Measurements from ENCODE around the gene LTA4H. TPM values are rescaled to one million over a fixed set of nuclear protein-coding genes. Genes with fewer than 3 reads are reported as not detected.

The LTA4H gene
- total RNA-seq, 1 donor from 2014 or later = 117 TPM

DNA sequence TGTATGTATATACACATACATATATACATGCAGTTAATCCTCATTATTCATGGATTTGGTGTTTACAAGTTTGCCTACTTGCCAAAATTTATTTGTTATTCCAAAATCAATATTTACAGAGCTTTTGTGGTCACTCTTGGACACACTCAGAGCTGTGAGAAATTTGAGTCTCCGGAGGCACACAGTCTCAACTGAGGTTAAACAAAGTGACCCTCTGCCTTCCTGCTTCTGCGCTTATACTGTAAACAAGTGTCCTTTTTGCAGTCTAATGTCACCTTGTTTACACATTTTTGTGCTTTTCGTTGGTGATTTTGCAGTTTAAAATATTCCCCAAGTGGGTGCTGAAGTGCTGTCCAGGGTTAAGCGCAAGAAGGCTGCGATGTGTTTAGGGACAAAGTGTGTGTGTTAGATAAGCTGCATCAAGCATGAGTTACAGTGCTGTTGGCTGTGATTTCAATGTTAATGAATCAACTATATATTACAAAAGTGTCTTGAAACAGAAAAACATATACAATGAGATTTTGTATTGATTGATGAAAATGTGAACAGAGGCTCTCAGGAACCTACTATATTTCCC is 13.1 kb upstream of the LTA4H start:
- TF ChIP-seq, protein P1, sequence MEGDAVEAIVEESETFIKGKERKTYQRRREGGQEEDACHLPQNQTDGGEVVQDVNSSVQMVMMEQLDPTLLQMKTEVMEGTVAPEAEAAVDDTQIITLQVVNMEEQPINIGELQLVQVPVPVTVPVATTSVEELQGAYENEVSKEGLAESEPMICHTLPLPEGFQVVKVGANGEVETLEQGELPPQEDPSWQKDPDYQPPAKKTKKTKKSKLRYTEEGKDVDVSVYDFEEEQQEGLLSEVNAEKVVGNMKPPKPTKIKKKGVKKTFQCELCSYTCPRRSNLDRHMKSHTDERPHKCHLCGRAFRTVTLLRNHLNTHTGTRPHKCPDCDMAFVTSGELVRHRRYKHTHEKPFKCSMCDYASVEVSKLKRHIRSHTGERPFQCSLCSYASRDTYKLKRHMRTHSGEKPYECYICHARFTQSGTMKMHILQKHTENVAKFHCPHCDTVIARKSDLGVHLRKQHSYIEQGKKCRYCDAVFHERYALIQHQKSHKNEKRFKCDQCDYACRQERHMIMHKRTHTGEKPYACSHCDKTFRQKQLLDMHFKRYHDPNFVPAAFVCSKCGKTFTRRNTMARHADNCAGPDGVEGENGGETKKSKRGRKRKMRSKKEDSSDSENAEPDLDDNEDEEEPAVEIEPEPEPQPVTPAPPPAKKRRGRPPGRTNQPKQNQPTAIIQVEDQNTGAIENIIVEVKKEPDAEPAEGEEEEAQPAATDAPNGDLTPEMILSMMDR (conservative IDR thresholded peaks at IDR 0.05) = no peak
- Mint-ChIP-seq H3K36me3 (no peaks in the 10 kb centered on the region), H3K9me3 (no peaks in the 10 kb centered on the region), H3K4me3 (peak overlapping the region; percentile 3), H3K27me3 (peaks cover 3% of the 10 kb centered on the region), H3K4me1 (ENCODE audit: unreplicated experiment) (peaks cover 20% of the 10 kb centered on the region), H3K27ac (peak overlapping the region; percentile 21)
- DNase-seq (ENCODE audit: extremely low spot score, unreplicated experiment) = no peak

- Mint-ChIP-seq H3K27me3 (peaks cover 3% of the 10 kb centered on the region), H3K36me3 (no peaks in the 10 kb centered on the region), H3K4me1 (ENCODE audit: unreplicated experiment) (peaks cover 20% of the 10 kb centered on the region), H3K4me3 (peak overlapping the region; percentile 69), H3K9me3 (no peaks in the 10 kb centered on the region), H3K27ac (peak overlapping the region; percentile 21)
- DNase-seq (ENCODE audit: extremely low spot score, unreplicated experiment) = no peak
- TF ChIP-seq, protein P1 (conservative IDR thresholded peaks at IDR 0.05) = no peak
These were observed 12.1 kb upstream of the LTA4H start for GRCh38 chr12:96047229-96048211.

- TF ChIP-seq, protein P1 (conservative IDR thresholded peaks at IDR 0.05) = no peak
- H3K4me1 Mint-ChIP-seq (ENCODE audit: unreplicated experiment) = peaks cover 20% of the 10 kb centered on the region
- no peak overlapping the region for H3K4me3 Mint-ChIP-seq
- DNase-seq (ENCODE audit: extremely low spot score, unreplicated experiment) = no peak
- H3K9me3 Mint-ChIP-seq = no peaks in the 10 kb centered on the region
- H3K27ac Mint-ChIP-seq = peak overlapping the region; percentile 21
- peaks cover 3% of the 10 kb centered on the region for H3K27me3 Mint-ChIP-seq
- no peaks in the 10 kb centered on the region for H3K36me3 Mint-ChIP-seq
These were observed 11.3 kb upstream of the LTA4H start for GRCh38 chr12:96046543-96047228.

DNA sequence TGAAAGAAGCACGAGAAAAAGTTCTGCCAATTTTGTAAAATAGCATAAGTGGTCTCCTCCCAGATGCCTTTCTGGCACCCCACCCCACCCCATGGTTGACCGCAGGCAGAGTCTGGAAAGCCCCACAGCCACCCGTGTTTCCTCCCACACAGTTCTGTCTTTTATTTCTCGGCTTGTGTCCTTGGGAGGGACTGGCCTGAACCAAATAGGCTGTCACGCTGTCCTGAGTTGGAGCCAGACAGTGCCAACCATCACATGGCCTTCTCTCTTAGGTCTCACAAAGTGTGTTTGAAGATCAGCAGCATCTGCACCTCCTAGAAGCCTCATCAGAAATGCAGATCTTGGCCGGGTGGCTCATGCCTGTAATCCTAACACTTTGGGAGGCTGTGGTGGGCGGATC is 10.2 kb upstream of the LTA4H start:
- H3K27me3 Mint-ChIP-seq = peaks cover 3% of the 10 kb centered on the region
- H3K27ac Mint-ChIP-seq = no peak overlapping the region
- no peaks in the 10 kb centered on the region for H3K36me3 Mint-ChIP-seq
- peaks cover 20% of the 10 kb centered on the region for H3K4me1 Mint-ChIP-seq (ENCODE audit: unreplicated experiment)
- no peak for DNase-seq (ENCODE audit: extremely low spot score, unreplicated experiment)
- H3K9me3 Mint-ChIP-seq = no peaks in the 10 kb centered on the region
- TF ChIP-seq, protein P1 (conservative IDR thresholded peaks at IDR 0.05) = no peak
- no peak overlapping the region for H3K4me3 Mint-ChIP-seq

GRCh38 chr12:96044943-96045290 is 9.5 kb upstream of the LTA4H start:
- H3K36me3 Mint-ChIP-seq = no peaks in the 10 kb centered on the region
- peaks cover 3% of the 10 kb centered on the region for H3K27me3 Mint-ChIP-seq
- no peaks in the 10 kb centered on the region for H3K9me3 Mint-ChIP-seq
- no peak for DNase-seq (ENCODE audit: extremely low spot score, unreplicated experiment)
- H3K4me3 Mint-ChIP-seq = no peak overlapping the region
- peaks cover 20% of the 10 kb centered on the region for H3K4me1 Mint-ChIP-seq (ENCODE audit: unreplicated experiment)
- H3K27ac Mint-ChIP-seq = no peak overlapping the region
- TF ChIP-seq, protein P1 (conservative IDR thresholded peaks at IDR 0.05) = no peak
